ENCODE measurements around the gene GNAQ.

- TF ChIP-seq, protein P1, sequence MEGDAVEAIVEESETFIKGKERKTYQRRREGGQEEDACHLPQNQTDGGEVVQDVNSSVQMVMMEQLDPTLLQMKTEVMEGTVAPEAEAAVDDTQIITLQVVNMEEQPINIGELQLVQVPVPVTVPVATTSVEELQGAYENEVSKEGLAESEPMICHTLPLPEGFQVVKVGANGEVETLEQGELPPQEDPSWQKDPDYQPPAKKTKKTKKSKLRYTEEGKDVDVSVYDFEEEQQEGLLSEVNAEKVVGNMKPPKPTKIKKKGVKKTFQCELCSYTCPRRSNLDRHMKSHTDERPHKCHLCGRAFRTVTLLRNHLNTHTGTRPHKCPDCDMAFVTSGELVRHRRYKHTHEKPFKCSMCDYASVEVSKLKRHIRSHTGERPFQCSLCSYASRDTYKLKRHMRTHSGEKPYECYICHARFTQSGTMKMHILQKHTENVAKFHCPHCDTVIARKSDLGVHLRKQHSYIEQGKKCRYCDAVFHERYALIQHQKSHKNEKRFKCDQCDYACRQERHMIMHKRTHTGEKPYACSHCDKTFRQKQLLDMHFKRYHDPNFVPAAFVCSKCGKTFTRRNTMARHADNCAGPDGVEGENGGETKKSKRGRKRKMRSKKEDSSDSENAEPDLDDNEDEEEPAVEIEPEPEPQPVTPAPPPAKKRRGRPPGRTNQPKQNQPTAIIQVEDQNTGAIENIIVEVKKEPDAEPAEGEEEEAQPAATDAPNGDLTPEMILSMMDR (conservative IDR thresholded peaks at IDR 0.05; ENCODE audit: low read depth in 2 of 2), result no peak
- TF ChIP-seq EZH2 (IDR thresholded peaks at IDR 0.05; ENCODE audit: low read depth, unreplicated experiment) (no peak), EZH2phosphoT487 (IDR thresholded peaks at IDR 0.05; ENCODE audit: unreplicated experiment) (no peak), POLR2AphosphoS5 (IDR thresholded peaks at IDR 0.05; ENCODE audit: low read depth) (no peak), REST (IDR thresholded peaks at IDR 0.05; ENCODE audit: unreplicated experiment) (no peak), ZNF114 (CRISPR knock-in tag; IDR thresholded peaks at IDR 0.05) (no peak), ETS1 (IDR thresholded peaks at IDR 0.05) (no peak), JUNB (IDR thresholded peaks at IDR 0.05; ENCODE audit: unreplicated experiment) (no peak), NANOG (IDR thresholded peaks at IDR 0.05; ENCODE audit: borderline replicate concordance) (no peak), CREB1 (CRISPR knock-in tag; IDR thresholded peaks at IDR 0.05; ENCODE audit: low read depth) (no peak), ZNF331 (CRISPR knock-in tag; IDR thresholded peaks at IDR 0.05; ENCODE audit: low read depth) (no peak)
Observed at GRCh38 chr9:77843871-77844155, 187.8 kb downstream of the GNAQ start.
